ENCODE results near the gene CHERP. TPM values are rescaled to one million over a fixed set of nuclear protein-coding genes. Genes with fewer than 3 reads are reported as not detected.

Gene CHERP, protein sequence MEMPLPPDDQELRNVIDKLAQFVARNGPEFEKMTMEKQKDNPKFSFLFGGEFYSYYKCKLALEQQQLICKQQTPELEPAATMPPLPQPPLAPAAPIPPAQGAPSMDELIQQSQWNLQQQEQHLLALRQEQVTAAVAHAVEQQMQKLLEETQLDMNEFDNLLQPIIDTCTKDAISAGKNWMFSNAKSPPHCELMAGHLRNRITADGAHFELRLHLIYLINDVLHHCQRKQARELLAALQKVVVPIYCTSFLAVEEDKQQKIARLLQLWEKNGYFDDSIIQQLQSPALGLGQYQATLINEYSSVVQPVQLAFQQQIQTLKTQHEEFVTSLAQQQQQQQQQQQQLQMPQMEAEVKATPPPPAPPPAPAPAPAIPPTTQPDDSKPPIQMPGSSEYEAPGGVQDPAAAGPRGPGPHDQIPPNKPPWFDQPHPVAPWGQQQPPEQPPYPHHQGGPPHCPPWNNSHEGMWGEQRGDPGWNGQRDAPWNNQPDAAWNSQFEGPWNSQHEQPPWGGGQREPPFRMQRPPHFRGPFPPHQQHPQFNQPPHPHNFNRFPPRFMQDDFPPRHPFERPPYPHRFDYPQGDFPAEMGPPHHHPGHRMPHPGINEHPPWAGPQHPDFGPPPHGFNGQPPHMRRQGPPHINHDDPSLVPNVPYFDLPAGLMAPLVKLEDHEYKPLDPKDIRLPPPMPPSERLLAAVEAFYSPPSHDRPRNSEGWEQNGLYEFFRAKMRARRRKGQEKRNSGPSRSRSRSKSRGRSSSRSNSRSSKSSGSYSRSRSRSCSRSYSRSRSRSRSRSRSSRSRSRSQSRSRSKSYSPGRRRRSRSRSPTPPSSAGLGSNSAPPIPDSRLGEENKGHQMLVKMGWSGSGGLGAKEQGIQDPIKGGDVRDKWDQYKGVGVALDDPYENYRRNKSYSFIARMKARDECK
- total RNA-seq, result 4.6 and 11.1 TPM in 2 replicates

GRCh38 chr19:16542045-16542909, at the start of gene CHERP:
TSS of gene CHERP (minus strand) at chr19:16542437. CDS start at chr19:16542378, 59 bp downstream.

DNA sequence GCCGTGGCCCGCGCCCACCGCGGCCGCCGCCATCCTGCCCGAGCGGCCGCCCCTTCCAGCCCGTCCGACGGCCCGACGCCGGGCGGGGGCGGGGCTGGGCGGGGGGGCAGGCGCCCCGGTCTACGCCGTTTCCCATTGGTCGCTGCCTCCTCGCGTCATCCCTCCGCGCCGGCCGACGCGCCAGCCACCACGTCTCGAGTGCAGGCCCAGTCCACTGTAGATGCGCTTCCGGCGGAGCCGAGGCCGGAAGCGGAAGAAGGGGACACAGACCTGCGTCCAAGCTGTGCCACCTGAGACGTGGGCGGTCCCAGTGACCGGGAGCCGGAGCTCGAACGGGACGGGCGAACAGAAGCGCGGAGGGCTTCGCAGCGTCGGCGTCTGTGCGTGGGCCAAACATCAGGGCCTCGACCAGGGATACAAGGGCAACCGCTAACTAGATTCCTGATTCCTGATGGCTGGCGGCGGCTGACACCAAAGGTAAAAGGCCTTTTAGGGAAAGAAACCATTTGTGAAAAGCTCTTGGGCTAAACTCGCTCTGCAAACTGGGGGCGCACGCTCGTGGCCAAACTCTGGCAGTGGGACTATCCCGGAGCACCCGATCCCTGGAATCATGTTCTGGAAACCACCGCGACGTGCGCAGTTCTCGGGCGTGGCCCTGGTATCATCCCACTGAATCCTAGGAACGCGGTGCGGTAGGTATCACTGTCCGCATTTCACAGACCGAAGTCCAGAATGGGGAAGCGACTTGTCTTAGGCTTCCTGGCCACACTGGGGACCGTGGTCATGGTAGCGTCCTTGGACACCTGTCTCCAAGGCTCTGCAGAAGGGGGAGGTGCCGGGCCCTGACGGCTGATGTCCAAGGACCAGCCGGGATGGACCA, 30.3 kb upstream of the CHERP start, which contains the start of gene SLC35E1:
SLC35E1 (minus strand) TSS at position 84 of the 880 bp plus-strand sequence; CDS start at position 33, 51 bp downstream.

DNA sequence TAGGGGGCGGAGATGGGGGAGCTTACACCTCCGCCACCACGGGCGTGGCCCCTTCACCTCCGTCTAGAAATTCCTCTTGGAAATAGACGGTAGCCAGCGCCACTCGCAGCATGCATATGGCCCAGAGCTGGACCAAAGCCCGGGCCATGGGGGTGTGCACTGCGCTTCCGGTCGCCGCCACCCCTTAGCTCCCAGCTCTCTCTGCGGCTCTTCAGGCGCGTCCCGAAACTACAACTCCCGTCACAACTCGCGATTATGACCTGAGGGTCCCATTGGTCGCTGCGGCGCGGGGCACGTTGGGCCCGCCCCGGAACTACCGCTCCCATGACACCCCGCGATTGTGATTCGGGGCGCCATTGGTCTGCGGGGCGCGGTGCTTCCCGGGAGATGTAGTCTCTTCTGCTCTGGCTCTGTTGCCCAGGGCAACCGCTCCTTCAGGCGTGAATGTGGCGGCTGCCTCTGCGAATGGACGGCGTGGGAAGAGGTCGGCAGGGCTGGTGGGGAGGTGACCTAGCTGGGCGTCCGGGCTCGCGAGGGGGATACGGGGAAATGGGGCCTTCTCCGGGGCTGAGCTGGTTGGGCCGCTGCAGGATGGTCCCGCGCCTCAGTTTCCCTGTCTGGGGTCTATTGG, 46.1 kb downstream of the CHERP start, which contains the start of the genes C19orf44 and CALR3:
C19orf44 (plus strand) TSS at position 413 of the 631 bp plus-strand sequence. CDS start 4,399 bp downstream, outside the sequence.
CALR3 (minus strand) TSS at position 186 of the 631 bp plus-strand sequence; CDS start at position 148, 38 bp downstream.

Other genes starting within 250 kb of the CHERP start
- gene KLF2, start 217.6 kb downstream of the CHERP start, total RNA-seq, result 0.37 and 1.1 TPM in 2 replicates
- 7.9 and 13.7 TPM in 2 replicates for gene EPS15L1, start 70.5 kb downstream of the CHERP start, total RNA-seq
- 0.78 and 2.0 TPM in 2 replicates for gene CALR3, start 46.3 kb downstream of the CHERP start, total RNA-seq
- gene C19orf44, start 46.0 kb downstream of the CHERP start, total RNA-seq, result 0.42 and 1.7 TPM in 2 replicates
- gene SLC35E1, start 30.0 kb upstream of the CHERP start, total RNA-seq, result 31.7 and 35.1 TPM in 2 replicates
- 8.5 and 11.6 TPM in 2 replicates for gene MED26, start 85.8 kb upstream of the CHERP start, total RNA-seq
- 99.0 and 106 TPM in 2 replicates for gene SMIM7, start 117.7 kb upstream of the CHERP start, total RNA-seq
- 0.88 and 4.2 TPM in 2 replicates for gene TMEM38A, start 118.7 kb upstream of the CHERP start, total RNA-seq
- 0.09 and 0.14 TPM in 2 replicates for gene NWD1, start 177.4 kb upstream of the CHERP start, total RNA-seq

Data from airway epithelial cell (primary cell).